ENCODE data around the gene DCAF11.

The DCAF11 gene

GRCh38 chr14:24086193-24086955 is 28.2 kb upstream of the DCAF11 start:
- Histone ChIP-seq H3K79me2 (no peaks in the 10 kb centered on the region), H3K27ac (no peak overlapping the region), H2AFZ (no peak overlapping the region), H3K27me3 (ENCODE audit: control insufficient read depth, insufficient read depth, low read length) (no peaks in the 10 kb centered on the region), H3K4me1 (peaks cover 13% of the 10 kb centered on the region), H3K36me3 (ENCODE audit: control insufficient read depth, insufficient read depth, low read length) (no peaks in the 10 kb centered on the region), H3K4me3 (ENCODE audit: low read depth, low read length) (no peak overlapping the region), H3K4me2 (ENCODE audit: low read length) (no peak overlapping the region), H3K9me3 (ENCODE audit: control insufficient read depth, low read length) (no peaks in the 10 kb centered on the region), H3K9ac (no peak overlapping the region)
- TF ChIP-seq, protein P1, sequence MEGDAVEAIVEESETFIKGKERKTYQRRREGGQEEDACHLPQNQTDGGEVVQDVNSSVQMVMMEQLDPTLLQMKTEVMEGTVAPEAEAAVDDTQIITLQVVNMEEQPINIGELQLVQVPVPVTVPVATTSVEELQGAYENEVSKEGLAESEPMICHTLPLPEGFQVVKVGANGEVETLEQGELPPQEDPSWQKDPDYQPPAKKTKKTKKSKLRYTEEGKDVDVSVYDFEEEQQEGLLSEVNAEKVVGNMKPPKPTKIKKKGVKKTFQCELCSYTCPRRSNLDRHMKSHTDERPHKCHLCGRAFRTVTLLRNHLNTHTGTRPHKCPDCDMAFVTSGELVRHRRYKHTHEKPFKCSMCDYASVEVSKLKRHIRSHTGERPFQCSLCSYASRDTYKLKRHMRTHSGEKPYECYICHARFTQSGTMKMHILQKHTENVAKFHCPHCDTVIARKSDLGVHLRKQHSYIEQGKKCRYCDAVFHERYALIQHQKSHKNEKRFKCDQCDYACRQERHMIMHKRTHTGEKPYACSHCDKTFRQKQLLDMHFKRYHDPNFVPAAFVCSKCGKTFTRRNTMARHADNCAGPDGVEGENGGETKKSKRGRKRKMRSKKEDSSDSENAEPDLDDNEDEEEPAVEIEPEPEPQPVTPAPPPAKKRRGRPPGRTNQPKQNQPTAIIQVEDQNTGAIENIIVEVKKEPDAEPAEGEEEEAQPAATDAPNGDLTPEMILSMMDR (IDR thresholded peaks at IDR 0.05): no peak

DNA sequence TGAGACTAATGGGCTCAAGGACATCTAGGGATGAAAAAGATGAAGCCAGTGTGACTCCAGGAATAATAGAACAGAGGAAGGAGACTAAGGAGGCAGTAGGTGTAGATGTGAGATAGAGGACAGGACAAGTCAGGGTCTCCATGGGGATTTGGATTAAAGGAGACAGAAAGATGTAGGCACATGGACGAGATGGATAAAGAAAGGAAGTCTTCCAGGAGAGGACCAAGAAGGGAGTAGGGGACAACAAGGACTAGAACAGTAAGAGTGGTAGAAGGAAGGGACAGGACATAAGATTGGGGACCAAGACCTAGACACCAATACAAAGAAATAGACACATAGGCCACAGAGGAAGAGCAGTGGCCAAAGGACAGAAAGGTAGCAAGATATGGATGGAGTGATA is 27.6 kb upstream of the DCAF11 start:
- H3K4me2 ChIP-seq (ENCODE audit: low read length): no peak overlapping the region
- H3K9me3 ChIP-seq (ENCODE audit: control insufficient read depth, low read length): no peaks in the 10 kb centered on the region
- H3K4me1 ChIP-seq: peaks cover 10% of the 10 kb centered on the region
- no peak overlapping the region for H3K27ac ChIP-seq
- no peaks in the 10 kb centered on the region for H3K27me3 ChIP-seq (ENCODE audit: control insufficient read depth, insufficient read depth, low read length)
- H3K36me3 ChIP-seq (ENCODE audit: control insufficient read depth, insufficient read depth, low read length): no peaks in the 10 kb centered on the region
- H2AFZ ChIP-seq: no peak overlapping the region
- no peaks in the 10 kb centered on the region for H3K79me2 ChIP-seq
- no peak overlapping the region for H3K4me3 ChIP-seq (ENCODE audit: low read depth, low read length)
- TF ChIP-seq, protein P1 (IDR thresholded peaks at IDR 0.05): no peak
- no peak overlapping the region for H3K9ac ChIP-seq

DNA sequence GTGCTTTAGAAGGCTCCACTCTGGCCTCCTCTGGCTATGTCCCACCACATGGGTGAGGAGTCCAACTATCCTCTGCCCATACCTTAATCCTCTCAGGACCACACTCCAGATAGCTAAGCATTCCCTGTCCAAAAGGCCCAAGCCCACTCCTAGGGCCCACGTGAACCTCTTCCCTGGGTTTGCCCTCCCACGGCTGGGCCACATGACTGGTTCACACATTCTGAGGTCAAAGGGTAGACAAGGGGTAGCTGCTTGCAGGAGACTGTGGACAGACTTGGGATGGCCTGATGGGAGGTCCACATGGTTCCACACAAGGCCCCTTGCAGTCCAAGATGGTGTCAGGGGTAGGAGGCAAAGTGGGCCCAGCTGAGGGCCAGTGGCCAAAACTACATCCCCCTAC is 26.5 kb upstream of the DCAF11 start:
- TF ChIP-seq, protein P1 (IDR thresholded peaks at IDR 0.05): no peak
- Histone ChIP-seq H3K27me3 (ENCODE audit: control insufficient read depth, insufficient read depth, low read length) (no peaks in the 10 kb centered on the region), H3K4me3 (ENCODE audit: low read depth, low read length) (no peak overlapping the region), H3K4me2 (ENCODE audit: low read length) (no peak overlapping the region), H3K36me3 (ENCODE audit: control insufficient read depth, insufficient read depth, low read length) (no peaks in the 10 kb centered on the region), H3K27ac (no peak overlapping the region), H3K79me2 (no peaks in the 10 kb centered on the region), H3K9me3 (ENCODE audit: control insufficient read depth, low read length) (no peaks in the 10 kb centered on the region), H3K9ac (no peak overlapping the region), H3K4me1 (peaks cover 3% of the 10 kb centered on the region), H2AFZ (no peak overlapping the region)

GRCh38 chr14:24089890-24090289 is 24.7 kb upstream of the DCAF11 start:
- Histone ChIP-seq H3K36me3 (ENCODE audit: control insufficient read depth, insufficient read depth, low read length) (no peaks in the 10 kb centered on the region), H3K4me1 (peaks cover 9% of the 10 kb centered on the region), H3K27me3 (ENCODE audit: control insufficient read depth, insufficient read depth, low read length) (no peaks in the 10 kb centered on the region), H3K4me2 (ENCODE audit: low read length) (peak overlapping the region; percentile 22), H3K4me3 (ENCODE audit: low read depth, low read length) (no peak overlapping the region), H3K9me3 (ENCODE audit: control insufficient read depth, low read length) (no peaks in the 10 kb centered on the region), H2AFZ (no peak overlapping the region), H3K27ac (no peak overlapping the region), H3K79me2 (no peaks in the 10 kb centered on the region), H3K9ac (no peak overlapping the region)
- TF ChIP-seq, protein P1 (IDR thresholded peaks at IDR 0.05): no peak

DNA sequence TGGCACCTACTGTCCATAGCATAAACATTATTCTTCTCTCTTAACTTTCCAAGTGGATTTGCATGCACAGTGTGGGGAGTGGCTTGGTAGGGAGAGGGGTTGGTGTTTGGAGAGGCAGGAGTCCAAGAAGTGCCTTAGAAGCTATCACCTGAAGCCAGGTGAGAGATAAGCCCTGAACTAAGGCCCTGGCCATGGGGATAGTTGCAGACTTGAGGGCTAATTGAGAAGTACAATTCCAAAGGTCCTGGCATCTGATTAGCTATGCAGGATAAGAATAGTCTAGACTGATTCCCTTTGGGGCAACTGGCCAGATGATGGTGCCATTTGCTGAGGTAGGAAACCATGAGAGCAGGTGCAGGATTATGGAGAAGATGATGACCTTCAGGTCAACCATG is 22.5 kb upstream of the DCAF11 start:
- H3K27me3 ChIP-seq (ENCODE audit: control insufficient read depth, insufficient read depth, low read length): no peaks in the 10 kb centered on the region
- H3K4me2 ChIP-seq (ENCODE audit: low read length): no peak overlapping the region
- H3K79me2 ChIP-seq: peaks cover 8% of the 10 kb centered on the region
- no peak overlapping the region for H3K27ac ChIP-seq
- TF ChIP-seq, protein P1 (IDR thresholded peaks at IDR 0.05): no peak
- no peak overlapping the region for H2AFZ ChIP-seq
- no peaks in the 10 kb centered on the region for H3K36me3 ChIP-seq (ENCODE audit: control insufficient read depth, insufficient read depth, low read length)
- no peak overlapping the region for H3K9ac ChIP-seq
- no peaks in the 10 kb centered on the region for H3K9me3 ChIP-seq (ENCODE audit: control insufficient read depth, low read length)
- no peak overlapping the region for H3K4me3 ChIP-seq (ENCODE audit: low read depth, low read length)
- H3K4me1 ChIP-seq: peaks cover 15% of the 10 kb centered on the region
